ENCODE results near the gene KLF17.
"Not testable (repeated sequence)": the region's sequence is repeated elsewhere in the genome, so short reads cannot be mapped to it uniquely, and the experiment has no call there.

KLF17 gene

DNA sequence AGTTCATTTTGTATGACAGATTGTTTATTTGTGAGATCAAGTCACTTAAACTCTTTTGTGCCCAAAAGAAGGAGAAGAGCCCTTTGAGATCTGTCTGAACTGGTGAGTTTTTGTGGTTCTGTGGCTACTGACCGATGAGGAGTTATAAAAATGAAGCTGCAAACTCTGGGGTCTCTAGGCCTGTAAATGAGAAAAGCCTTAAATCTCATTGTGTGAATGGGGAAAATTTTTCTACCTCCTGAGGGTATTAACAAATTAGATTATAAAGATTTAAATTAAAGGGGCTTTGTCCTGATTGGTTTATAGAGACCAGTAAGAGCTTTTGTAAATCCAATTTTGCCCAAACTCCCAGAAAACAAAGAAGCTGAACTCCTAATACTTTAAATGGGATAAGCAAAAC, 9.7 kb upstream of the KLF17 start:
- Histone ChIP-seq H3K4me1 (ENCODE audit: control insufficient read depth, insufficient read depth, low read length) (peaks cover 1% of the 10 kb centered on the region; the same call in 1 of the 2 replicates), H3K9me3 (ENCODE audit: control insufficient read depth, insufficient read depth, low read length) (no peaks in the 10 kb centered on the region), H3K27me3 (ENCODE audit: control insufficient read depth, insufficient read depth, low read length) (no peaks in the 10 kb centered on the region), H3K36me3 (ENCODE audit: control insufficient read depth, insufficient read depth, low read length) (no peaks in the 10 kb centered on the region), H3K27ac (ENCODE audit: low read length) (no peak overlapping the region), H3K4me3 (ENCODE audit: low read length) (no peak overlapping the region)
- no CpG with 5 or more reads among the region's 1 CpG for WGBS (ENCODE audit: insufficient coverage, insufficient read length)
- DNase-seq (ENCODE audit: low read depth, low spot score) = no peak

DNA sequence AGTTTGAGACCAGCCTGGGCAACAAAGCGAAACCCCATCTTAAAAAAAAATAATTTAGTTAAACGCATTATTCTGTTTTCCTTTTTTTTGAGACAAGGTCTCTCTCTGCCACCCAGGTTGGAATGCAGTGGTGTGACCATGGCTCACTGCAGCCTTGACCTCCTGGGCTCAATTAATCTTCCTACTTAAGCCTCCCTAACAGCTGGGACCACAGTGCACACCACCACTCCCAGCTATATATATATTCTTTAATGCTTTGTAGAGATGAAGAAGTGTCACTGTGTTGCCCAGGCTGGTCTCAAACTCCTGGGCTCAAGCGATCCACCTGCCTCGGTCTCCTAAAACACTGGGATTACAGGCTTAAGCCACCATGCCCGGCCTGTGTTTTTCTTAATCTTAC, 7.7 kb upstream of the KLF17 start:
- Histone ChIP-seq H3K27me3 (ENCODE audit: control insufficient read depth, insufficient read depth, low read length) (no peaks in the 10 kb centered on the region), H3K27ac (ENCODE audit: low read length) (no peak overlapping the region), H3K4me1 (ENCODE audit: control insufficient read depth, insufficient read depth, low read length) (peaks cover 1% of the 10 kb centered on the region; the same call in 1 of the 2 replicates), H3K36me3 (ENCODE audit: control insufficient read depth, insufficient read depth, low read length) (no peaks in the 10 kb centered on the region), H3K9me3 (ENCODE audit: control insufficient read depth, insufficient read depth, low read length) (no peaks in the 10 kb centered on the region), H3K4me3 (ENCODE audit: low read length) (no peak overlapping the region)
- DNase-seq (ENCODE audit: low read depth, low spot score) = no peak
- WGBS (ENCODE audit: insufficient coverage, insufficient read length) = no CpG with 5 or more reads among the region's 5 CpGs

DNA sequence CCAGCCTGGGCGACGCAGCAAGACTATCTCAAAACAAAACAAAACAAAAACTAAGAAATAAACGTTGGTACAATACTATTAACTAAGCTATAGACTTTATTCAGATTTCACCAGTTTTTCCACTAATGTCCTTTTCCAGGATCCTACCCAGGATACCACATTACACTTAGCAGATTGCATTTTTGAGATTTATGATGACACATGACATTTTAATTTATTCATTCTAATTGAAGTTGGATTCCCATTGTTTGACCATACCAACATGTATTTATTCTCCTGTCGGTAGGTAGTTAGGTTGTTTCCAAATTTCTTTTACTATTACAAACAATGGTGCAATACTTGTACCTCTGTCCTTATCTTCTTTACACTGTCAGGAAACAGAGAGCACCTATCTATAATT, 6.8 kb upstream of the KLF17 start:
- Histone ChIP-seq H3K27me3 (ENCODE audit: control insufficient read depth, insufficient read depth, low read length) (no peaks in the 10 kb centered on the region), H3K4me1 (ENCODE audit: control insufficient read depth, insufficient read depth, low read length) (peaks cover 1% of the 10 kb centered on the region; the same call in 1 of the 2 replicates), H3K36me3 (ENCODE audit: control insufficient read depth, insufficient read depth, low read length) (no peaks in the 10 kb centered on the region), H3K27ac (ENCODE audit: low read length) (no peak overlapping the region), H3K4me3 (ENCODE audit: low read length) (no peak overlapping the region), H3K9me3 (ENCODE audit: control insufficient read depth, insufficient read depth, low read length) (no peaks in the 10 kb centered on the region)
- no CpG with 5 or more reads among the region's 4 CpGs for WGBS (ENCODE audit: insufficient coverage, insufficient read length)
- no peak for DNase-seq (ENCODE audit: low read depth, low spot score)

DNA sequence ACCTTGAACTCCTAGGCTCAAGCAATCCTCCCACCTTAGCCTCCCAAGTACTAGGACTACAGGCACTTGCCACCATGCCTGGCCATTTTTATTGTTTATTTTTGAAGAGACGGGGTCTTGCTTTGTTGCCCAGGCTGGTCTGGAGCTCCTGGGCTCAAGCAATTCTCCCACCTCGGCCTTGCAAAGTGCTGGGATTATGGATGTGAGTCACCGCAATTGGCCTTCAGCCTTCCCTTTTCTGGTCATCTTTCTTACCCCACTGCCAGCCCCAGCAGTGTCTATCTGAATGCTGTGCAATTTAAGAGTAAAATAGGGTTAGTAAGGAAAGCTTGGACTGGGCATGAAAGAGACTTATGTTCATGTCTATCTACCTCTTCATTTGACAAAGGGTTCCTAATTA, 6.1 kb upstream of the KLF17 start:
- H3K36me3 ChIP-seq (ENCODE audit: control insufficient read depth, insufficient read depth, low read length) = no peaks in the 10 kb centered on the region
- no CpG with 5 or more reads among the region's 3 CpGs for WGBS (ENCODE audit: insufficient coverage, insufficient read length)
- no peak overlapping the region for H3K4me3 ChIP-seq (ENCODE audit: low read length)
- no peak for DNase-seq (ENCODE audit: low read depth, low spot score)
- no peaks in the 10 kb centered on the region for H3K9me3 ChIP-seq (ENCODE audit: control insufficient read depth, insufficient read depth, low read length)
- H3K27ac ChIP-seq (ENCODE audit: low read length) = no peak overlapping the region
- H3K27me3 ChIP-seq (ENCODE audit: control insufficient read depth, insufficient read depth, low read length) = no peaks in the 10 kb centered on the region
- peaks cover 1% of the 10 kb centered on the region; the same call in 1 of the 2 replicates for H3K4me1 ChIP-seq (ENCODE audit: control insufficient read depth, insufficient read depth, low read length)

- Histone ChIP-seq H3K36me3 (ENCODE audit: control insufficient read depth, insufficient read depth, low read length) (no peaks in the 10 kb centered on the region), H3K4me3 (ENCODE audit: low read length) (no peak overlapping the region), H3K4me1 (ENCODE audit: control insufficient read depth, insufficient read depth, low read length) (peaks cover 1% of the 10 kb centered on the region; the same call in 1 of the 2 replicates), H3K27me3 (ENCODE audit: control insufficient read depth, insufficient read depth, low read length) (no peaks in the 10 kb centered on the region; the same call in 1 of the 2 replicates), H3K9me3 (ENCODE audit: control insufficient read depth, insufficient read depth, low read length) (no peaks in the 10 kb centered on the region), H3K27ac (ENCODE audit: low read length) (no peak overlapping the region)
- WGBS (ENCODE audit: insufficient coverage, insufficient read length) = no CpG with 5 or more reads among the region's 2 CpGs
- no peak for DNase-seq (ENCODE audit: low read depth, low spot score)
Observed at GRCh38 chr1:44113095-44113609, 5.5 kb upstream of the KLF17 start.

GRCh38 chr1:44114098-44114497, 4.5 kb upstream of the KLF17 start:
- Histone ChIP-seq H3K9me3 (ENCODE audit: control insufficient read depth, insufficient read depth, low read length) (no peaks in the 10 kb centered on the region), H3K4me3 (ENCODE audit: low read length) (no peak overlapping the region), H3K27ac (ENCODE audit: low read length) (no peak overlapping the region), H3K36me3 (ENCODE audit: control insufficient read depth, insufficient read depth, low read length) (no peaks in the 10 kb centered on the region), H3K27me3 (ENCODE audit: control insufficient read depth, insufficient read depth, low read length) (no peaks in the 10 kb centered on the region; the same call in 1 of the 2 replicates), H3K4me1 (ENCODE audit: control insufficient read depth, insufficient read depth, low read length) (peaks cover 1% of the 10 kb centered on the region; the same call in 1 of the 2 replicates)
- WGBS (ENCODE audit: insufficient coverage, insufficient read length) = no CpG with 5 or more reads among the region's 7 CpGs
- DNase-seq (ENCODE audit: low read depth, low spot score) = no peak

- DNase-seq (ENCODE audit: low read depth, low spot score); H3K9me3 ChIP-seq (ENCODE audit: control insufficient read depth, insufficient read depth, low read length); H3K36me3 ChIP-seq (ENCODE audit: control insufficient read depth, insufficient read depth, low read length); H3K27me3 ChIP-seq (ENCODE audit: control insufficient read depth, insufficient read depth, low read length); H3K4me1 ChIP-seq (ENCODE audit: control insufficient read depth, insufficient read depth, low read length); H3K4me3 ChIP-seq (ENCODE audit: low read length); H3K27ac ChIP-seq (ENCODE audit: low read length): not testable (repeated sequence)
- no CpG with 5 or more reads among the region's 10 CpGs for WGBS (ENCODE audit: insufficient coverage, insufficient read length)
Observed at GRCh38 chr1:44117272-44117671, 1.3 kb upstream of the KLF17 start.

DNA sequence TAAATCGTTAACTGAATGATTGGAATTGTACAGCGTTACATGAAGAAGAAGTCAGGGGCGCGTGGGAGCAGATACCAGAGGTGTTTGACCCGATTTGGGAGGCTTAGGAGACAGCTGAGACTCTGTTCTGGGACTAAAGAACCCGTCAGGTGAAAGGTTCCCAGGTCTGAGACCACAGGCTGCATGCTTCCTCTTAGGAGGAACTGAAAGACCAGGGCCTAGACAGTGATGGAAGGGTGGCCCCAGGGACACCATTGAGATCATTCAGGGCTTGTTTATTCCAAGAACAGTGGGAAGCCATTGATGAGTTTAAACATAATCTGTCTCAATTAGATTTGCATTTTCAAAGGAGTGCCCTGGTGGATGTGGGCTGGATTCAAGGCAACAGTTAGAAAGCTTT, 904 bp downstream of the KLF17 start:
- Histone ChIP-seq H3K9me3 (ENCODE audit: control insufficient read depth, insufficient read depth, low read length) (no peaks in the 10 kb centered on the region), H3K4me3 (ENCODE audit: low read length) (no peak overlapping the region), H3K4me1 (ENCODE audit: control insufficient read depth, insufficient read depth, low read length) (no peaks in the 10 kb centered on the region), H3K27me3 (ENCODE audit: control insufficient read depth, insufficient read depth, low read length) (no peaks in the 10 kb centered on the region; the same call in 1 of the 2 replicates), H3K27ac (ENCODE audit: low read length) (no peak overlapping the region), H3K36me3 (ENCODE audit: control insufficient read depth, insufficient read depth, low read length) (no peaks in the 10 kb centered on the region)
- no peak for DNase-seq (ENCODE audit: low read depth, low spot score)
- 100% methylated on average over 3 of the region's 6 CpGs for WGBS (ENCODE audit: insufficient coverage, insufficient read length)

GRCh38 chr1:44120398-44120949, 1.9 kb downstream of the KLF17 start:
- no peak for DNase-seq (ENCODE audit: low read depth, low spot score)
- Histone ChIP-seq H3K36me3 (ENCODE audit: control insufficient read depth, insufficient read depth, low read length) (no peaks in the 10 kb centered on the region), H3K9me3 (ENCODE audit: control insufficient read depth, insufficient read depth, low read length) (no peaks in the 10 kb centered on the region), H3K27ac (ENCODE audit: low read length) (no peak overlapping the region), H3K4me3 (ENCODE audit: low read length) (no peak overlapping the region), H3K27me3 (ENCODE audit: control insufficient read depth, insufficient read depth, low read length) (no peaks in the 10 kb centered on the region; the same call in 1 of the 2 replicates), H3K4me1 (ENCODE audit: control insufficient read depth, insufficient read depth, low read length) (no peaks in the 10 kb centered on the region)
- no CpG with 5 or more reads among the region's 5 CpGs for whole genome bisulfite sequencing (ENCODE audit: insufficient coverage, insufficient read length)

DNA sequence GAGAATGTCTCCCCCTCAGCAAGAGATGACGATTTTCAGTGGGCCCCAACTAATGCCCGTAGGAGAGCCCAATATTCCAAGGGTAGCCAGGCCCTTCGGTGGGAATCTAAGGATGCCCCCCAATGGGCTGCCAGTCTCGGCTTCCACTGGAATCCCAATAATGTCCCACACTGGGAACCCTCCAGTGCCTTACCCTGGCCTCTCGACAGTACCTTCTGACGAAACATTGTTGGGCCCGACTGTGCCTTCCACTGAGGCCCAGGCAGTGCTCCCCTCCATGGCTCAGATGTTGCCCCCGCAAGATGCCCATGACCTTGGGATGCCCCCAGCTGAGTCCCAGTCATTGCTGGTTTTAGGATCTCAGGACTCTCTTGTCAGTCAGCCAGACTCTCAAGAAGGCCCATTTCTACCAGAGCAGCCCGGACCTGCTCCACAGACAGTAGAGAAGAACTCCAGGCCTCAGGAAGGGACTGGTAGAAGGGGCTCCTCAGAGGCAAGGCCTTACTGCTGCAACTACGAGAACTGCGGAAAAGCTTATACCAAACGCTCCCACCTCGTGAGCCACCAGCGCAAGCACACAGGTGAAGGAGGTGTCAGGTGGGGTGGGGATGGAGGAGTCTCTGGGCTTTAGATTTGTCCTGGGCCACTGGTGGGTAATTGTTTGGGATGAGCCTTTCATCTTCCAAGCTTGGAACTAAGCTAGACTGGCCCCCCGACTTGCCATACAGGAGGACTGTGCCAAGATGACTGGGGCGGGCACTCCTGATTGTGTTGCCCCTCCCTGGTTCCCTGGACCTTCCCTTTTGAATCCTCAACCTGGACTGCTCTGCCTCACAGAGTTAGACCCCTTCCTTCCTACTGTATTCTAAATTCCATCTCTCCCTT, 11.2 kb downstream of the KLF17 start:
- WGBS (ENCODE audit: insufficient coverage, insufficient read length) = no CpG with 5 or more reads among the region's 16 CpGs
- no peak for DNase-seq (ENCODE audit: low read depth, low spot score)
- no peaks in the 10 kb centered on the region for H3K36me3 ChIP-seq (ENCODE audit: control insufficient read depth, insufficient read depth, low read length)
- H3K27ac ChIP-seq (ENCODE audit: low read length) = no peak overlapping the region
- H3K4me1 ChIP-seq (ENCODE audit: control insufficient read depth, insufficient read depth, low read length) = no peaks in the 10 kb centered on the region; the same call in 1 of the 2 replicates
- H3K4me3 ChIP-seq (ENCODE audit: low read length) = no peak overlapping the region
- H3K9me3 ChIP-seq (ENCODE audit: control insufficient read depth, insufficient read depth, low read length) = no peaks in the 10 kb centered on the region
- H3K27me3 ChIP-seq (ENCODE audit: control insufficient read depth, insufficient read depth, low read length) = no peaks in the 10 kb centered on the region

Data from iPS DF 6.9 (cell line).